NT2/D1 (cell line): Measurements from ENCODE around the gene PRDM11.

Source experiments
- YY1 ChIP-seq: IDR thresholded peaks from 2 replicates; pipeline ENCODE4 v1.6.1; 2011; ENCODE audit not compliant: insufficient read length, insufficient read depth
- ZNF274 ChIP-seq: IDR thresholded peaks from 2 replicates; pipeline ENCODE4 v1.6.1; 2011; ENCODE audit warnings: mild to moderate bottlenecking, low read depth, low read length

DNA sequence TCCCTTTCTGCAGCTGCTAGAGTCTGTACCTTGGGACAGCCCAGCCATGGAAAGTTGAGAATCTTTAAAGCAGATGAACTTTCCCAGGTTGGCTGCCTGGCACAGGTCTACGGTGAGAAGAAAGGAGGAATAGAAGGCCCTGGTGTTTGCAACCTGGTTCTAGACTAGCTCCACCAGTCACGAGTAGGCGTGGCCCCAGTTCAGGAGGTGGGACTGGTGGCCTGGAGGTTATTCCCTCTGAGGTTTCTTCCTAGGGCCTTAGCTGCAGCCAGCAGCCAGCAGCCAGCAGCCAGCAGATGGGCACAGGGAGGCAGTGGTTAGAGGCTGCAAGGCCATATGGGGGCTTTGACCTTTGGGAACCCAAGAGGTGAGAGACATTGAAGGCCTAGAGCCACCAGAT, 40.9 kb downstream of the PRDM11 start:
- TF ChIP-seq YY1 (no peak), ZNF274 (no peak)
